GM23248 (cell line): Measurements from ENCODE around the gene UPF1.

ENCODE experiments used
- EZH2 ChIP-seq: fragments of 200-600 bp; sonication (generic); IDR thresholded peaks from 2 replicates; pipeline ENCODE4 v1.6.1; 2018; ENCODE audit warnings: antibody characterized with exemption, mild to moderate bottlenecking; ENCODE audit not compliant: insufficient read depth, poor library complexity, severe bottlenecking
- EZH2phosphoT487 ChIP-seq: fragments of 200-600 bp; sonication (generic); IDR thresholded peaks from 2 replicates; pipeline ENCODE4 v1.6.1; 2018; ENCODE audit warnings: antibody characterized with exemption, moderate library complexity, mild to moderate bottlenecking, low read depth; ENCODE audit not compliant: insufficient read depth

- TF ChIP-seq EZH2 (no peak), EZH2phosphoT487 (no peak)
These were observed 23.2 kb downstream of the UPF1 start for GRCh38 chr19:18854982-18855381.
